Epithelial cell of proximal tubule (primary cell): ENCODE measurements around the gene MCOLN3. TPM values are rescaled to one million over a fixed set of nuclear protein-coding genes. Genes with fewer than 3 reads are reported as not detected.
"Not testable (repeated sequence)": the region's sequence is repeated elsewhere in the genome, so short reads cannot be mapped to it uniquely, and the experiment has no call there.

Experiments used
- DNase-seq: peaks from one replicate; pipeline ENCODE4 v3.0.0-alpha.2; 2011; ENCODE audit warnings: low read depth
- H3K4me3 ChIP-seq: 2 replicates; pipeline ENCODE4 v1.5.1; 2011; ENCODE audit warnings: low read depth, mild to moderate bottlenecking, low read length
- CTCF ChIP-seq: conservative IDR thresholded peaks from 2 replicates; pipeline ENCODE4 v1.5.1; 2012; ENCODE audit warnings: low read depth, mild to moderate bottlenecking, low read length
- total RNA-seq: library from RNA; depleted of rRNA; stranded (reverse); fragments of >200 nt; gene quantifications from 2 replicates; pipeline ENCODE4 v1.2.3, GENCODE V29; 2015

The MCOLN3 gene
- total RNA-seq, 1 donor from 2014 or later = 3.7 TPM

- DNase-seq = no peak
- no peak for TF ChIP-seq CTCF
- H3K4me3 ChIP-seq = no peak overlapping the region
Measured at GRCh38 chr1:84995484-84996334, 52.6 kb downstream of the MCOLN3 start.

- no peak overlapping the region for H3K4me3 ChIP-seq
- DNase-seq = no peak
- no peak for TF ChIP-seq CTCF
Measured at GRCh38 chr1:84991097-84991920, 57.0 kb downstream of the MCOLN3 start.

- H3K4me3 ChIP-seq = no peak overlapping the region
- DNase-seq = no peak
- TF ChIP-seq CTCF = no peak
Measured at GRCh38 chr1:84988588-84988987, 59.7 kb downstream of the MCOLN3 start.

- H3K4me3 ChIP-seq = not testable (repeated sequence)
Measured at GRCh38 chr1:84986561-84986960, 61.7 kb downstream of the MCOLN3 start.

GRCh38 chr1:84985365-84985764 lies 62.9 kb downstream of the MCOLN3 start:
- TF ChIP-seq CTCF = no peak
- DNase-seq = no peak
- H3K4me3 ChIP-seq = no peak overlapping the region

More at GRCh38 chr1:84986561-84986960, 61.7 kb downstream of the MCOLN3 start:
- DNase-seq = not testable (repeated sequence)

GRCh38 chr1:84982395-84982794 lies 65.9 kb downstream of the MCOLN3 start:
- no peak overlapping the region for H3K4me3 ChIP-seq
- no peak for TF ChIP-seq CTCF

GRCh38 chr1:84975035-84975434 lies 73.3 kb downstream of the MCOLN3 start:
- no peak for DNase-seq
- no peak for TF ChIP-seq CTCF
- no peak overlapping the region for H3K4me3 ChIP-seq

More at GRCh38 chr1:84982395-84982794, 65.9 kb downstream of the MCOLN3 start:
- no peak for DNase-seq
